Liver (tissue), 9 donors: ENCODE results near the gene LPAR2. TPM values are rescaled to one million over a fixed set of nuclear protein-coding genes. Genes with fewer than 3 reads are reported as not detected.

Experiments
- DNase-seq: peaks from one replicate; pipeline ENCODE4 v3.0.0-alpha.2; 2017; ENCODE audit warnings: low spot score
- H3K27ac ChIP-seq, 2 donors: one replicate each; pipeline ENCODE4 v1.7.0; 2013; ENCODE audit warnings: inconsistent platforms in 2 of 2, low read length in 2 of 2, control low read depth in 1 of 2, low read depth in 1 of 2, mild to moderate bottlenecking in 1 of 2
- H3K27me3 ChIP-seq, 4 donors: one replicate each; pipeline versions ENCODE4 v1.6.1 to v1.7.0; 2013; ENCODE audit warnings: low read length in 3 of 4, inconsistent platforms in 1 of 4, mild to moderate bottlenecking in 1 of 4, moderate library complexity in 1 of 4; ENCODE audit not compliant: control insufficient read depth in 4 of 4, insufficient read depth in 4 of 4
- H3K36me3 ChIP-seq, 4 donors: one replicate each; pipeline versions ENCODE4 v1.6.1 to v1.7.0; 2013; ENCODE audit warnings: low read length in 3 of 4, mild to moderate bottlenecking in 3 of 4, low read depth in 1 of 4, moderate library complexity in 1 of 4; ENCODE audit not compliant: control insufficient read depth in 4 of 4, insufficient read depth in 3 of 4
- H3K4me1 ChIP-seq, 4 donors: one replicate each; pipeline versions ENCODE4 v1.6.1 to v1.7.0; 2013; ENCODE audit warnings: low read length in 3 of 4, mild to moderate bottlenecking in 3 of 4, moderate library complexity in 1 of 4; ENCODE audit not compliant: control insufficient read depth in 4 of 4, insufficient read depth in 4 of 4
- H3K4me3 ChIP-seq, 3 donors: one replicate each; pipeline versions ENCODE4 v1.6.1 to v1.7.0; 2013; ENCODE audit warnings: low read length in 3 of 3, control low read depth in 1 of 3, low read depth in 1 of 3, mild to moderate bottlenecking in 1 of 3
- H3K9ac ChIP-seq, 2 donors: one replicate each; pipeline ENCODE4 v1.7.0; 2013; ENCODE audit warnings: low read length in 2 of 2, mild to moderate bottlenecking in 2 of 2, moderate library complexity in 2 of 2, control low read depth in 1 of 2, low read depth in 1 of 2
- H3K9me3 ChIP-seq, 4 donors: one replicate each; pipeline versions ENCODE4 v1.6.1 to v1.7.0; 2013; ENCODE audit warnings: low read length in 3 of 4; ENCODE audit not compliant: control insufficient read depth in 4 of 4
- ATF3 ChIP-seq: IDR thresholded peaks from 2 replicates; pipeline ENCODE4 v1.6.1; 2016; ENCODE audit warnings: antibody characterized with exemption
- CTCF ChIP-seq: fragments of 150-350 bp; IDR thresholded peaks from 2 replicates; pipeline ENCODE4 v1.5.1; 2017; ENCODE audit warnings: improper control_type of control experiment, low read depth, low read length; ENCODE audit not compliant: missing input control
- EGR1 ChIP-seq, 2 donors: IDR thresholded peaks; 2 replicates each; pipeline ENCODE4 v1.6.1; 2016 to 2018; ENCODE audit warnings: antibody characterized with exemption in 2 of 2, low read depth in 2 of 2
- FOXA1 ChIP-seq: IDR thresholded peaks from 2 replicates; pipeline ENCODE4 v1.6.1; 2016; ENCODE audit warnings: antibody characterized with exemption
- FOXA2 ChIP-seq: IDR thresholded peaks from 2 replicates; pipeline ENCODE4 v1.6.1; 2016; ENCODE audit warnings: antibody characterized with exemption
- GABPA ChIP-seq, 2 donors: IDR thresholded peaks in 1 of 2; conservative IDR thresholded peaks in 1 of 2; 2 replicates each; pipeline ENCODE4 v1.6.1; 2016; ENCODE audit warnings: antibody characterized with exemption in 2 of 2, mild to moderate bottlenecking in 1 of 2, moderate library complexity in 1 of 2
- HNF4A ChIP-seq, 2 donors: conservative IDR thresholded peaks; 2 replicates each; pipeline ENCODE4 v1.6.1; 2016; ENCODE audit warnings: antibody characterized with exemption in 2 of 2, mild to moderate bottlenecking in 2 of 2
- HNF4G ChIP-seq: IDR thresholded peaks from 2 replicates; pipeline ENCODE4 v1.6.1; 2016; ENCODE audit warnings: antibody characterized with exemption
- JUND ChIP-seq, 2 donors: IDR thresholded peaks; 2 replicates each; pipeline ENCODE4 v1.6.1; 2016; ENCODE audit warnings: antibody characterized with exemption in 2 of 2
- MAX ChIP-seq: IDR thresholded peaks from 2 replicates; pipeline ENCODE4 v1.6.1; 2016; ENCODE audit warnings: antibody characterized with exemption
- NR2F2 ChIP-seq: IDR thresholded peaks from 2 replicates; pipeline ENCODE4 v1.6.1; 2016; ENCODE audit warnings: antibody characterized with exemption
- REST ChIP-seq: IDR thresholded peaks from 2 replicates; pipeline ENCODE4 v1.6.1; 2016; ENCODE audit warnings: antibody characterized with exemption, mild to moderate bottlenecking
- RXRA ChIP-seq, 2 donors: IDR thresholded peaks; 2 replicates each; pipeline ENCODE4 v1.6.1; 2017 to 2018; ENCODE audit warnings: antibody characterized with exemption in 2 of 2, mild to moderate bottlenecking in 1 of 2
- SP1 ChIP-seq: IDR thresholded peaks from 2 replicates; pipeline ENCODE4 v1.6.1; 2018; ENCODE audit warnings: antibody characterized with exemption, mild to moderate bottlenecking
- YY1 ChIP-seq: IDR thresholded peaks from 2 replicates; pipeline ENCODE4 v1.6.1; 2016; ENCODE audit warnings: antibody characterized with exemption, mild to moderate bottlenecking
- ZBTB33 ChIP-seq: IDR thresholded peaks from 2 replicates; pipeline ENCODE4 v1.6.1; 2016; ENCODE audit warnings: antibody characterized with exemption
- WGBS: extraction: QIAGEN DNeasy Blood & Tissue Kit; methylation state at CpG from one replicate; pipeline ENCODE4 v1.1.7; 2013; 5-methylcytosine and 5-hydroxymethylcytosine counted together
- polyA plus RNA-seq, 2 donors: library from polyadenylated mRNA; stranded (reverse) in 1 of 2; unstranded in 1 of 2; fragments of 200-250 nt in 1 of 2; fragments of >200 nt in 1 of 2; fragmentation: Nextera tagmentation in 1 of 2; extraction: Ambion mirVana in 1 of 2; gene quantifications; one replicate each; pipeline versions ENCODE4 v1.2.1 to v1.2.3, GENCODE V29; 2013 to 2015
- total RNA-seq, 2 donors: library from RNA; depleted of rRNA; stranded (reverse); fragments of >200 nt; gene quantifications; one replicate each; pipeline ENCODE4 v1.2.3, GENCODE V29; 2014
- donor health status: healthy.
- donor health status: healthy.
- donor health status: healthy.
- donor health status: healthy.
- donor health status: healthy.

LPAR2 gene
- total and polyA plus RNA-seq, 4 donors = 1.0 to 3.4 (median 1.2) TPM

- H3K4me3 ChIP-seq = no peak overlapping the region
- no peak for DNase-seq
- H3K27ac ChIP-seq = no peak overlapping the region
- H3K36me3 ChIP-seq = no peaks in the 10 kb centered on the region
- H3K9ac ChIP-seq = no peak overlapping the region
- no peak for TF ChIP-seq ATF3
- no peak for TF ChIP-seq MAX
- TF ChIP-seq JUND (IDR thresholded peaks at IDR 0.05) = no peak
- TF ChIP-seq HNF4A (conservative IDR thresholded peaks at IDR 0.05) = no peak
- no peak for TF ChIP-seq SP1
- no peak for TF ChIP-seq CTCF
- TF ChIP-seq GABPA (IDR thresholded peaks at IDR 0.05 in 1 of 2, conservative IDR thresholded peaks at IDR 0.05 in 1 of 2) = no peak
- no peak for TF ChIP-seq FOXA1
- no peak for TF ChIP-seq NR2F2
- no peak for TF ChIP-seq RXRA (IDR thresholded peaks at IDR 0.05)
- TF ChIP-seq FOXA2 = no peak
- no peak for TF ChIP-seq REST
- peaks cover 0 to 3% (median 0%) of the 10 kb centered on the region in 4 donors for H3K9me3 ChIP-seq
- no peaks in the 10 kb centered on the region for H3K4me1 ChIP-seq
- H3K27me3 ChIP-seq = peaks cover 0 to 2% (median 0%) of the 10 kb centered on the region in 4 donors
- WGBS = 49% methylated on average over 3 of the region's 3 CpGs
Measured at GRCh38 chr19:19602713-19603324, 25.2 kb downstream of the LPAR2 start.

GRCh38 chr19:19602136-19602712, 25.8 kb downstream of the LPAR2 start:
- no peaks in the 10 kb centered on the region for H3K36me3 ChIP-seq
- DNase-seq = no peak
- no peak overlapping the region for H3K9ac ChIP-seq
- peaks cover 0 to 2% (median 0%) of the 10 kb centered on the region in 4 donors for H3K27me3 ChIP-seq
- H3K4me3 ChIP-seq = no peak overlapping the region
- 58% methylated on average over 9 of the region's 9 CpGs for WGBS
- H3K4me1 ChIP-seq = no peaks in the 10 kb centered on the region
- peaks cover 0 to 3% (median 0%) of the 10 kb centered on the region in 4 donors for H3K9me3 ChIP-seq
- no peak overlapping the region for H3K27ac ChIP-seq
- TF ChIP-seq HNF4G = no peak
- no peak for TF ChIP-seq RXRA (IDR thresholded peaks at IDR 0.05)
- TF ChIP-seq FOXA2 = no peak
- TF ChIP-seq GABPA (IDR thresholded peaks at IDR 0.05 in 1 of 2, conservative IDR thresholded peaks at IDR 0.05 in 1 of 2) = no peak
- TF ChIP-seq YY1 = no peak
- no peak for TF ChIP-seq NR2F2
- no peak for TF ChIP-seq REST
- TF ChIP-seq MAX = no peak
- TF ChIP-seq HNF4A (conservative IDR thresholded peaks at IDR 0.05) = no peak
- no peak for TF ChIP-seq FOXA1
- TF ChIP-seq EGR1 (IDR thresholded peaks at IDR 0.05; ENCODE audit: low read depth in 2 of 2) = no peak
- TF ChIP-seq ZBTB33 = no peak
- no peak for TF ChIP-seq JUND (IDR thresholded peaks at IDR 0.05)
